ENCODE data around the gene TRIP13.

DNA sequence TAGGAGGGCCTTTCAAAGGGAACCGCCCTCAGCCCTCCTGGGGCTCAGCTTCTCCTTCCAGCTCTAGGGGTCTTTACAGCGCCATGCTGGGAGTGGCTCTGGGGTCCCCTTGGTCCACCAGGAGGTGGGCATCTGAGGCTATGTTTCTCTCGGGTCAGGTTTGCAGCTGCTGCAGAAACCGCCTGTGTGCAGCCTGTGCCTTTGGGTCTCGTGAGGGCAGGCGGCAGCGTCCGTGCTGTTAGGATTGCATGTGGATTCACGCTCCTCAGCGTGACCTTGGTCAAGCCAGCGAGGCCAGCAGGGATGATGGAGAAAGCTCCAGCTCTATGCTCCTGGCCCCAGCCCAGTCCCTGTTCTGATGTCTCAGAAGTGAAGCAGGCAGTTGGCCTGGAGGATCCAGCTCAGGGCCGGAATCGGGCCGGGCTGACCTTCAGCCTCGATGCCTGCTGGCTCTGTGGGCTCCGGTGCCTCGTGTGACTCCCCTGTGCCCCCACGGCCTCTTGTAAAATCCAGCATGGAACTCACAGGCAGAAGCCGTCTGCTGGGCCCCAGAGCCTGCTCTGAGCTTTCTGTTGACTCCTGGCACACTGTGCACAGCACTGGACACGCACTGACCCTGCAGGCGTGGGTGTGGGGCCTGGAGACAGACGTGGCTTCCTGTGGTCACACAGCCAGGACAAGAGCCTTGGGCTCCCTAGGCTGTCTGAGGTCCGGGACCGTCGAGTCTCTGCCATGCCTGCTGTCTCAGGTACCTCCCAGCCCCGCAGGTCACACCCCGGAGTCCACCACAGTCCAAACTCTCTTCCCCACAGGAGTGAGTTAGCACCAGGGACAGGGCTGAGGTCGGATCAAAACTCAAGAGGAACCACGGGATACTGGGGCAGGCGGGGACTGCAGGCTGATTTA, 54.3 kb downstream of the TRIP13 start:
- no peak for TF ChIP-seq CTCF (IDR thresholded peaks at IDR 0.05; ENCODE audit: low read length)
- no peak for TF ChIP-seq EZH2phosphoT487 (IDR thresholded peaks at IDR 0.05; ENCODE audit: low read length)

Data from MM.1S (cell line).